DND-41 (cell line): Measurements from ENCODE around the gene SIGLEC9.

ENCODE experiments used
- EZH2 ChIP-seq: IDR thresholded peaks from 3 replicates; pipeline ENCODE4 v1.6.1; 2012; ENCODE audit warnings: borderline replicate concordance, low read depth, mild to moderate bottlenecking, moderate library complexity, low read length, inconsistent platforms; ENCODE audit not compliant: severe bottlenecking
- TF ChIP-seq, protein P1 (sequence below): IDR thresholded peaks from 2 replicates; pipeline ENCODE4 v1.5.1; 2012; ENCODE audit warnings: borderline replicate concordance, low read length, moderate library complexity, mild to moderate bottlenecking; ENCODE audit not compliant: poor library complexity, severe bottlenecking; ENCODE audit errors: extremely low read depth

- TF ChIP-seq, protein P1, sequence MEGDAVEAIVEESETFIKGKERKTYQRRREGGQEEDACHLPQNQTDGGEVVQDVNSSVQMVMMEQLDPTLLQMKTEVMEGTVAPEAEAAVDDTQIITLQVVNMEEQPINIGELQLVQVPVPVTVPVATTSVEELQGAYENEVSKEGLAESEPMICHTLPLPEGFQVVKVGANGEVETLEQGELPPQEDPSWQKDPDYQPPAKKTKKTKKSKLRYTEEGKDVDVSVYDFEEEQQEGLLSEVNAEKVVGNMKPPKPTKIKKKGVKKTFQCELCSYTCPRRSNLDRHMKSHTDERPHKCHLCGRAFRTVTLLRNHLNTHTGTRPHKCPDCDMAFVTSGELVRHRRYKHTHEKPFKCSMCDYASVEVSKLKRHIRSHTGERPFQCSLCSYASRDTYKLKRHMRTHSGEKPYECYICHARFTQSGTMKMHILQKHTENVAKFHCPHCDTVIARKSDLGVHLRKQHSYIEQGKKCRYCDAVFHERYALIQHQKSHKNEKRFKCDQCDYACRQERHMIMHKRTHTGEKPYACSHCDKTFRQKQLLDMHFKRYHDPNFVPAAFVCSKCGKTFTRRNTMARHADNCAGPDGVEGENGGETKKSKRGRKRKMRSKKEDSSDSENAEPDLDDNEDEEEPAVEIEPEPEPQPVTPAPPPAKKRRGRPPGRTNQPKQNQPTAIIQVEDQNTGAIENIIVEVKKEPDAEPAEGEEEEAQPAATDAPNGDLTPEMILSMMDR, result no peak
- TF ChIP-seq EZH2, result no peak
Measured at GRCh38 chr19:51156710-51157109, 32.0 kb downstream of the SIGLEC9 start.
